ENCODE measurements around the gene FLT3. TPM values are rescaled to one million over a fixed set of nuclear protein-coding genes. Genes with fewer than 3 reads are reported as not detected.

The FLT3 gene
- not detected in 2 replicates for total RNA-seq

GRCh38 chr13:28100150-28101121, at the start of gene FLT3:
FLT3 (minus strand) TSS chr13:28100576; CDS start chr13:28100510, 66 bp downstream.

GRCh38 chr13:28138012-28138755, 37.8 kb upstream of the FLT3 start, which contains the start of gene PAN3:
PAN3 (plus strand) TSS chr13:28138545; CDS start chr13:28138658, 113 bp downstream.

DNA sequence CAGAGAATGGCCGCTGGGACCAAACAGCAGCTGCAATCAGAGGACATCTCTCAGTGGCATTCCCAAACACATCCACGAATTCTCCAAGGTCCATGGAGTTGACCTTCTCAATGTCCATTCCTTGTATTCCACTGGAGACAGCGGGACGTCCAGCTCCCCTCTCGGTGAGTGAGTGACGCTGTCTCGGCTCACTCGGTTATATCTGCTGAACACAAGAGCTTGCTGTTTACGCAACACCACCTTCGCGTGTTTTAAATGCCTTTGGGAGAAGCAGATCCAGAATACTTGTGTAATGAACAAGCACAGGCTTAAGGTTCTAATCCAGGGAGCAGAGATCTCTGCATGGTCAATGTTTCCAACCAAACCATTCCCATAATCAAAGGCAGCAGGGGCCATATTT, 111.9 kb downstream of the FLT3 start, which contains the start of gene URAD:
Gene URAD, minus strand, starts transcription at position 174 of the 400 bp plus-strand sequence. Its CDS starts 56 bp downstream, at position 118.

GRCh38 chr13:27969082-27969865, 131.1 kb downstream of the FLT3 start, which contains the start of gene CDX2:
CDX2 (minus strand) TSS chr13:27969315; CDS start chr13:27969006, 309 bp downstream.

Other genes with a start within 250 kb of the FLT3 start
- gene PDX1, start 180.6 kb downstream of the FLT3 start, total RNA-seq = not detected in 2 replicates
- not detected in 2 replicates for gene CDX2, start 131.3 kb downstream of the FLT3 start, total RNA-seq
- not detected in 2 replicates for gene URAD, start 111.9 kb downstream of the FLT3 start, total RNA-seq
- 10.7 and 15.9 TPM in 2 replicates for gene PAN3, start 38.0 kb upstream of the FLT3 start, total RNA-seq

All from epithelial cell of alveolus of lung (primary cell).